ENCODE results near the gene TESK2. TPM values are rescaled to one million over a fixed set of nuclear protein-coding genes. Genes with fewer than 3 reads are reported as not detected.
A peak's percentile ranks its signal among the peaks of the same experiment; 100 is the strongest.

Gene TESK2
- polyA plus RNA-seq, 3 donors: 3.9 to 13.1 (median 4.1) TPM

GRCh38 chr1:45421935-45422334, 69.0 kb downstream of the TESK2 start:
- Histone ChIP-seq H2AFZ (ENCODE audit: insufficient read depth, low read depth, low read length, poor library complexity, severe bottlenecking) (no peak overlapping the region), H3K27me3 (ENCODE audit: control insufficient read depth in 2 of 2, insufficient read depth in 2 of 2, low read length in 2 of 2) (no peaks in the 10 kb centered on the region), H3K9ac (ENCODE audit: insufficient read depth, low read length, poor library complexity, severe bottlenecking) (no peak overlapping the region), H3K79me2 (ENCODE audit: insufficient read depth, low read length) (no peaks in the 10 kb centered on the region), H3K9me3 (replicated peaks in 1 of 2; ENCODE audit: control insufficient read depth in 1 of 2, insufficient read depth in 1 of 2, low read length in 2 of 2) (peaks cover 0 to 5% of the 10 kb centered on the region in 2 donors), H4K20me1 (ENCODE audit: insufficient read depth, low read length) (no peaks in the 10 kb centered on the region), H3K36me3 (replicated peaks in 1 of 2; ENCODE audit: control insufficient read depth in 1 of 2, insufficient read depth in 2 of 2, low read length in 2 of 2) (no peaks in the 10 kb centered on the region), H3K27ac (ENCODE audit: low read depth in 1 of 2, low read length in 2 of 2) (no peak overlapping the region), H3K4me1 (ENCODE audit: control insufficient read depth in 1 of 2, insufficient read depth in 2 of 2, low read length in 2 of 2) (no peaks in the 10 kb centered on the region), H3K4me3 (replicated peaks in 1 of 3; ENCODE audit: low read depth in 2 of 3, low read length in 3 of 3) (no peak overlapping the region), H3K4me2 (replicated peaks; ENCODE audit: extremely low read depth, low read length, poor library complexity, severe bottlenecking) (no peak overlapping the region)
- H3K4me3 Mint-ChIP-seq: no peak overlapping the region
- peaks cover 3 to 8% (median 6%) of the 10 kb centered on the region in 7 donors for H3K9me3 Mint-ChIP-seq
- peak overlapping the region in 1 of 7 donors; percentile 40 for H3K27ac Mint-ChIP-seq
- no peak for TF ChIP-seq CTCF (IDR thresholded peaks at IDR 0.05)
- peaks cover 0 to 2% (median 0%) of the 10 kb centered on the region in 3 donors for H3K27me3 Mint-ChIP-seq (ENCODE audit: low read depth in 3 of 3)
- peaks cover 7% of the 10 kb centered on the region for H3K4me1 Mint-ChIP-seq
- no peak for DNase-seq
- no CpG with 5 or more reads among the region's 2 CpGs for WGBS (ENCODE audit: insufficient coverage)
- intact Hi-C loops (cut with micrococcal nuclease): no loop called here
- H3K36me3 Mint-ChIP-seq: peaks cover 16 to 21% of the 10 kb centered on the region in 2 donors

GRCh38 chr1:45414746-45415145, 76.2 kb downstream of the TESK2 start:
- no peak for DNase-seq
- no peak overlapping the region for H3K4me2 ChIP-seq (replicated peaks; ENCODE audit: extremely low read depth, low read length, poor library complexity, severe bottlenecking)
- no peaks in the 10 kb centered on the region for H4K20me1 ChIP-seq (ENCODE audit: insufficient read depth, low read length)
- no peaks in the 10 kb centered on the region for H3K79me2 ChIP-seq (ENCODE audit: insufficient read depth, low read length)
- H3K36me3 ChIP-seq (replicated peaks in 1 of 2; ENCODE audit: control insufficient read depth in 1 of 2, insufficient read depth in 2 of 2, low read length in 2 of 2): no peaks in the 10 kb centered on the region
- no peaks in the 10 kb centered on the region for H3K9me3 ChIP-seq (replicated peaks in 1 of 2; ENCODE audit: control insufficient read depth in 1 of 2, insufficient read depth in 1 of 2, low read length in 2 of 2)
- Mint-ChIP-seq H3K4me3 (no peak overlapping the region), H3K27ac (no peak overlapping the region), H3K4me1 (peaks cover 32% of the 10 kb centered on the region), H3K9me3 (no peaks in the 10 kb centered on the region), H3K27me3 (ENCODE audit: low read depth in 3 of 3) (no peaks in the 10 kb centered on the region), H3K36me3 (peaks cover 3 to 8% of the 10 kb centered on the region in 2 donors)
- H3K4me3 ChIP-seq (replicated peaks in 1 of 3; ENCODE audit: low read depth in 2 of 3, low read length in 3 of 3): no peak overlapping the region
- peaks cover 11 to 22% of the 10 kb centered on the region in 2 donors for H3K4me1 ChIP-seq (ENCODE audit: control insufficient read depth in 1 of 2, insufficient read depth in 2 of 2, low read length in 2 of 2)
- H3K27ac ChIP-seq (ENCODE audit: low read depth in 1 of 2, low read length in 2 of 2): no peak overlapping the region
- TF ChIP-seq CTCF (IDR thresholded peaks at IDR 0.05): no peak
- WGBS (ENCODE audit: insufficient coverage): no CpG with 5 or more reads among the region's 6 CpGs
- H3K27me3 ChIP-seq (ENCODE audit: control insufficient read depth in 2 of 2, insufficient read depth in 2 of 2, low read length in 2 of 2): no peaks in the 10 kb centered on the region
- H2AFZ ChIP-seq (ENCODE audit: insufficient read depth, low read depth, low read length, poor library complexity, severe bottlenecking): no peak overlapping the region
- H3K9ac ChIP-seq (ENCODE audit: insufficient read depth, low read length, poor library complexity, severe bottlenecking): no peak overlapping the region
- intact Hi-C loops (cut with micrococcal nuclease): loop anchor here in 1 of 2 donors (5.0 kb wide), 1 partner anchor 78 kb away; the partner anchor contains the start of gene TESK2

Data from CD14-positive monocyte (primary cell).